Progenitor cell of endocrine pancreas (in vitro differentiated cells): Measurements from ENCODE around the gene SERPINB4. TPM values are rescaled to one million over a fixed set of nuclear protein-coding genes. Genes with fewer than 3 reads are reported as not detected.

ENCODE experiments used
- DNase-seq: peaks from one replicate; pipeline ENCODE4 v3.0.0; 2021; ENCODE audit warnings: low spot score; ENCODE audit not compliant: unreplicated experiment
- H3K27ac Mint-ChIP-seq: 2 replicates; pipeline ENCODE4 v1.8.0; 2021; ENCODE audit warnings: mild to moderate bottlenecking, moderate library complexity, mixed read lengths
- H3K27me3 Mint-ChIP-seq: 2 replicates; pipeline ENCODE4 v1.8.0; 2021; ENCODE audit warnings: mixed read lengths
- H3K36me3 Mint-ChIP-seq: 2 replicates; pipeline ENCODE4 v1.8.0; 2022; ENCODE audit warnings: mixed read lengths; ENCODE audit not compliant: insufficient read depth
- H3K4me1 Mint-ChIP-seq: 2 replicates; pipeline ENCODE4 v1.8.0; 2021; ENCODE audit warnings: low read depth, mixed read lengths
- H3K4me3 Mint-ChIP-seq: 2 replicates; pipeline ENCODE4 v1.8.0; 2021; ENCODE audit warnings: low read depth, mild to moderate bottlenecking, moderate library complexity, mixed read lengths
- H3K9me3 Mint-ChIP-seq: 2 replicates; pipeline ENCODE4 v1.8.0; 2021; ENCODE audit warnings: low read depth, mixed read lengths
- CTCF ChIP-seq: fragments of 200-600 bp; sonication (generic); IDR thresholded peaks from one replicate; pipeline ENCODE4 v1.5.0; 2021; ENCODE audit warnings: antibody characterized with exemption, mild to moderate bottlenecking; ENCODE audit not compliant: unreplicated experiment
- total RNA-seq: library from RNA; stranded (reverse); gene quantifications from 2 replicates; pipeline ENCODE4 v1.2.1, GENCODE V29; 2021

Gene SERPINB4
- total RNA-seq, 1 donor from 2014 or later = not detected

- Mint-ChIP-seq H3K27me3 (no peaks in the 10 kb centered on the region), H3K36me3 (no peaks in the 10 kb centered on the region), H3K4me3 (no peak overlapping the region), H3K9me3 (peaks cover 5% of the 10 kb centered on the region), H3K4me1 (peaks cover 2% of the 10 kb centered on the region), H3K27ac (no peak overlapping the region)
- TF ChIP-seq CTCF = no peak
- DNase-seq = no peak
Measured at GRCh38 chr18:63617915-63618234, 26.2 kb downstream of the SERPINB4 start.

- Mint-ChIP-seq H3K4me3 (no peak overlapping the region), H3K27me3 (no peaks in the 10 kb centered on the region), H3K36me3 (no peaks in the 10 kb centered on the region), H3K4me1 (peaks cover 2% of the 10 kb centered on the region), H3K27ac (no peak overlapping the region), H3K9me3 (peaks cover 5% of the 10 kb centered on the region)
- no peak for DNase-seq
- TF ChIP-seq CTCF = no peak
Measured at GRCh38 chr18:63617049-63617914, 26.8 kb downstream of the SERPINB4 start.

GRCh38 chr18:63613420-63613819 lies 30.6 kb downstream of the SERPINB4 start:
- no peaks in the 10 kb centered on the region for H3K27me3 Mint-ChIP-seq
- H3K4me3 Mint-ChIP-seq = no peak overlapping the region
- no peak for TF ChIP-seq CTCF
- no peak overlapping the region for H3K27ac Mint-ChIP-seq
- no peaks in the 10 kb centered on the region for H3K36me3 Mint-ChIP-seq
- H3K9me3 Mint-ChIP-seq = no peaks in the 10 kb centered on the region
- DNase-seq = no peak
- H3K4me1 Mint-ChIP-seq = peaks cover 2% of the 10 kb centered on the region

- H3K27me3 Mint-ChIP-seq = no peaks in the 10 kb centered on the region
- H3K36me3 Mint-ChIP-seq = no peaks in the 10 kb centered on the region
- no peaks in the 10 kb centered on the region for H3K9me3 Mint-ChIP-seq
- TF ChIP-seq CTCF = no peak
- no peaks in the 10 kb centered on the region for H3K4me1 Mint-ChIP-seq
- no peak for DNase-seq
- no peak overlapping the region for H3K27ac Mint-ChIP-seq
- H3K4me3 Mint-ChIP-seq = no peak overlapping the region
Measured at GRCh38 chr18:63606526-63606925, 37.5 kb downstream of the SERPINB4 start.

- Mint-ChIP-seq H3K4me1 (no peaks in the 10 kb centered on the region), H3K27ac (no peak overlapping the region), H3K27me3 (no peaks in the 10 kb centered on the region), H3K9me3 (no peaks in the 10 kb centered on the region), H3K4me3 (no peak overlapping the region), H3K36me3 (no peaks in the 10 kb centered on the region)
- no peak for TF ChIP-seq CTCF
- no peak for DNase-seq
Measured at GRCh38 chr18:63604791-63605567, 39.1 kb downstream of the SERPINB4 start.
